Stimulated activated naive CD4-positive, alpha-beta T cell (primary cell): ENCODE results near the gene SPRYD3.
A peak's percentile ranks its signal among the peaks of the same experiment; 100 is the strongest.
"Not testable (repeated sequence)": the region's sequence is repeated elsewhere in the genome, so short reads cannot be mapped to it uniquely, and the experiment has no call there.

ENCODE experiments used
- DNase-seq, 6 experiments: peaks; one replicate each; lab custom pipeline; 2025; lab: John Stamatoyannopoulos, UW

SPRYD3 gene

GRCh38 chr12:53051881-53052412, 27.2 kb downstream of the SPRYD3 start:
- no peak for DNase-seq

- DNase-seq = no peak
Observed at GRCh38 chr12:53051058-53051880, 27.9 kb downstream of the SPRYD3 start.

GRCh38 chr12:53050426-53051057, 28.6 kb downstream of the SPRYD3 start:
- no peak for DNase-seq

GRCh38 chr12:53049571-53050318, 29.4 kb downstream of the SPRYD3 start, which contains the start of gene TNS2:
TSS of gene TNS2 (plus strand) at chr12:53050065. CDS start at chr12:53050186, 121 bp downstream.
- DNase-seq = no peak

- DNase-seq = no peak
Observed at GRCh38 chr12:53048780-53049401, 30.3 kb downstream of the SPRYD3 start.

- no peak for DNase-seq
Observed at GRCh38 chr12:53048033-53048779, 31.0 kb downstream of the SPRYD3 start.

GRCh38 chr12:53047221-53048032, 31.8 kb downstream of the SPRYD3 start:
- peak; percentile 40 to 82 (median 70) for DNase-seq

GRCh38 chr12:53046655-53047220, 32.5 kb downstream of the SPRYD3 start:
- peak in 5 of 6 experiments; percentile 27 to 65 (median 64) for DNase-seq

GRCh38 chr12:53045696-53046045, 33.5 kb downstream of the SPRYD3 start:
- DNase-seq = no peak

GRCh38 chr12:53044896-53045695, 34.1 kb downstream of the SPRYD3 start:
- no peak for DNase-seq

- no peak for DNase-seq
Observed at GRCh38 chr12:53044052-53044581, 35.1 kb downstream of the SPRYD3 start.

GRCh38 chr12:53042607-53043454, 36.4 kb downstream of the SPRYD3 start:
- DNase-seq = no peak

- no peak for DNase-seq
Observed at GRCh38 chr12:53039851-53040250, 39.3 kb downstream of the SPRYD3 start.

GRCh38 chr12:53036802-53037201, 42.4 kb downstream of the SPRYD3 start:
- DNase-seq = no peak

GRCh38 chr12:53034459-53034858, 44.7 kb downstream of the SPRYD3 start:
- no peak for DNase-seq

- DNase-seq = not testable (repeated sequence)
Observed at GRCh38 chr12:53033832-53034231, 45.4 kb downstream of the SPRYD3 start.

- no peak for DNase-seq
Observed at GRCh38 chr12:53031616-53032015, 47.6 kb downstream of the SPRYD3 start.

- not testable (repeated sequence) for DNase-seq
Observed at GRCh38 chr12:53027014-53027413, 52.2 kb downstream of the SPRYD3 start.
